Measurements from ENCODE around the gene FHIT. TPM values are rescaled to one million over a fixed set of nuclear protein-coding genes. Genes with fewer than 3 reads are reported as not detected.

FHIT gene
- total RNA-seq, 2 donors from 2014 or later, result 8.7 to 12.7 TPM

GRCh38 chr3:59733041-59733809 is 1518.0 kb downstream of the FHIT start:
- intact Hi-C loops (cut with DNase I), result no loop called here

GRCh38 chr3:59731943-59732342 is 1519.3 kb downstream of the FHIT start:
- DNase-seq (no peak), ATAC-seq (no peak)
- intact Hi-C loops (cut with DNase I), result no loop called here

More at GRCh38 chr3:59733041-59733809, 1518.0 kb downstream of the FHIT start:
- DNase-seq, result no peak
- no peak for ATAC-seq

- intact Hi-C loops (cut with DNase I), result no loop called here
- DNase-seq, result no peak
- ATAC-seq, result no peak
These were observed 1520.7 kb downstream of the FHIT start for GRCh38 chr3:59730591-59730990.

- intact Hi-C loops (cut with DNase I), result no loop called here
- ATAC-seq (no peak), DNase-seq (no peak)
These were observed 1522.7 kb downstream of the FHIT start for GRCh38 chr3:59728587-59728908.

- DNase-seq (no peak), ATAC-seq (no peak)
- intact Hi-C loops (cut with DNase I), result no loop called here
These were observed 1523.2 kb downstream of the FHIT start for GRCh38 chr3:59727902-59728586.

- intact Hi-C loops (cut with DNase I), result no loop called here
- no peak for ATAC-seq
- DNase-seq, result no peak
These were observed 1525.0 kb downstream of the FHIT start for GRCh38 chr3:59726279-59726678.

- intact Hi-C loops (cut with DNase I), result no loop called here
- no peak for DNase-seq
- no peak for ATAC-seq
These were observed 1533.5 kb downstream of the FHIT start for GRCh38 chr3:59717679-59718205.

- intact Hi-C loops (cut with DNase I), result no loop called here
- DNase-seq (no peak), ATAC-seq (no peak)
These were observed 1537.2 kb downstream of the FHIT start for GRCh38 chr3:59714066-59714465.

- DNase-seq, result no peak
- intact Hi-C loops (cut with DNase I), result no loop called here
- no peak for ATAC-seq
These were observed 1540.7 kb downstream of the FHIT start for GRCh38 chr3:59710554-59710953.

GRCh38 chr3:59709702-59710553 is 1541.3 kb downstream of the FHIT start:
- peak; percentile 37 for DNase-seq
- peak; percentile 57 to 65 for ATAC-seq
- intact Hi-C loops (cut with DNase I), result no loop called here

GRCh38 chr3:59708202-59708601 is 1543.0 kb downstream of the FHIT start:
- ATAC-seq (no peak), DNase-seq (no peak)
- intact Hi-C loops (cut with DNase I), result no loop called here

GRCh38 chr3:59704292-59704691 is 1547.0 kb downstream of the FHIT start:
- no peak for ATAC-seq
- intact Hi-C loops (cut with DNase I), result no loop called here
- DNase-seq, result no peak

- DNase-seq (no peak), ATAC-seq (peak; percentile 48 to 82)
- intact Hi-C loops (cut with DNase I), result no loop called here
These were observed 1551.5 kb downstream of the FHIT start for GRCh38 chr3:59699648-59700320.

Small RNA genes within 50 kb of the gene (microRNA-seq; reads per million reads assigned to microRNA genes)
- 0 reads per million in 2 donors for gene MIR548BB

All from left cardiac atrium (tissue), 4 donors.